Jurkat, Clone E6-1 (cell line): ENCODE data around the gene ZIC5. TPM values are rescaled to one million over a fixed set of nuclear protein-coding genes. Genes with fewer than 3 reads are reported as not detected.

Experiments used
- DNase-seq: peaks from one replicate; pipeline ENCODE4 v3.0.0-alpha.2; 2011; ENCODE audit warnings: low read depth, low spot score
- H3K4me3 ChIP-seq: 2 replicates; pipeline ENCODE4 v1.5.1; 2011; ENCODE audit warnings: mild to moderate bottlenecking, low read length, control low read depth, moderate library complexity
- polyA plus RNA-seq: library from polyadenylated mRNA; unstranded; fragments of >200 nt; gene quantifications from one replicate; pipeline ENCODE4 v1.2.1, GENCODE V29; 2012; ENCODE audit warnings: missing spikeins; ENCODE audit not compliant: insufficient read length, insufficient read depth

Gene ZIC5
- polyA plus RNA-seq: 0.55 TPM

GRCh38 chr13:99971576-99972189 is at the start of gene ZIC5:
Gene ZIC5, minus strand, starts transcription at chr13:99971767. Its CDS starts 164 bp downstream, at chr13:99971603.
- peak within 1 kb of the TSS; percentile 9; the same call in 1 of the 2 replicates for H3K4me3 ChIP-seq
- DNase-seq: no peak

GRCh38 chr13:100019780-100020356 is 48.3 kb upstream of the ZIC5 start:
- DNase-seq: no peak
- H3K4me3 ChIP-seq: no peak overlapping the region

- H3K4me3 ChIP-seq: no peak overlapping the region
- DNase-seq: no peak
Measured at GRCh38 chr13:100014621-100015020, 43.1 kb upstream of the ZIC5 start.

GRCh38 chr13:99998261-99998660 is 26.7 kb upstream of the ZIC5 start:
- H3K4me3 ChIP-seq: no peak overlapping the region
- no peak for DNase-seq

- no peak for DNase-seq
- H3K4me3 ChIP-seq: no peak overlapping the region
Measured at GRCh38 chr13:99997702-99998214, 26.2 kb upstream of the ZIC5 start.

GRCh38 chr13:99996381-99996973 is 24.9 kb upstream of the ZIC5 start:
- H3K4me3 ChIP-seq: no peak overlapping the region

GRCh38 chr13:99995589-99996380 is 24.2 kb upstream of the ZIC5 start:
- no peak overlapping the region for H3K4me3 ChIP-seq
- no peak for DNase-seq

More at GRCh38 chr13:99996381-99996973, 24.9 kb upstream of the ZIC5 start:
- DNase-seq: no peak

- no peak for DNase-seq
- no peak overlapping the region for H3K4me3 ChIP-seq
Measured at GRCh38 chr13:99995104-99995588, 23.6 kb upstream of the ZIC5 start.

GRCh38 chr13:99994638-99995020 is 23.1 kb upstream of the ZIC5 start:
- no peak for DNase-seq
- H3K4me3 ChIP-seq: no peak overlapping the region

- H3K4me3 ChIP-seq: no peak overlapping the region
- DNase-seq: no peak
Measured at GRCh38 chr13:99993660-99994637, 22.4 kb upstream of the ZIC5 start.

GRCh38 chr13:99992949-99993351 is 21.4 kb upstream of the ZIC5 start:
- DNase-seq: no peak
- H3K4me3 ChIP-seq: no peak overlapping the region

GRCh38 chr13:99991828-99992775 is 20.5 kb upstream of the ZIC5 start:
- DNase-seq: no peak
- no peak overlapping the region for H3K4me3 ChIP-seq

- H3K4me3 ChIP-seq: no peak overlapping the region
- DNase-seq: no peak
Measured at GRCh38 chr13:99991013-99991827, 19.7 kb upstream of the ZIC5 start.

- H3K4me3 ChIP-seq: no peak overlapping the region
- DNase-seq: no peak
Measured at GRCh38 chr13:99990126-99990977, 18.8 kb upstream of the ZIC5 start.

- H3K4me3 ChIP-seq: no peak overlapping the region
Measured at GRCh38 chr13:99989276-99990125, 17.9 kb upstream of the ZIC5 start.

More at GRCh38 chr13:99989276-99990125, 17.9 kb upstream of the ZIC5 start:
- no peak for DNase-seq
